ENCODE data around the gene RNASEH2A. TPM values are rescaled to one million over a fixed set of nuclear protein-coding genes. Genes with fewer than 3 reads are reported as not detected.
A peak's percentile ranks its signal among the peaks of the same experiment; 100 is the strongest.

The RNASEH2A gene
- total and polyA plus RNA-seq, 10 donors, result 4.4 to 15.9 (median 11.7) TPM

GRCh38 chr19:12825254-12826131, 19.1 kb downstream of the RNASEH2A start:
- no peak for DNase-seq

GRCh38 chr19:12828494-12828893, 22.1 kb downstream of the RNASEH2A start:
- peaks cover 0 to 100% (median 84%) of the 10 kb centered on the region in 7 donors for H3K27me3 ChIP-seq (replicated peaks in 1 of 7)
- no peaks in the 10 kb centered on the region for H3K9me3 ChIP-seq
- no peaks in the 10 kb centered on the region for H3K36me3 ChIP-seq
- 6 to 10% (median 7%) methylated on average over 23 of the region's 23 CpGs for WGBS, 5 donors
- TF ChIP-seq POLR2A (IDR thresholded peaks at IDR 0.05) (no peak), CTCF (IDR thresholded peaks at IDR 0.05 in 8 of 11, conservative IDR thresholded peaks at IDR 0.05 in 3 of 11) (no peak), POLR2AphosphoS5 (IDR thresholded peaks at IDR 0.05) (no peak)
- no peak overlapping the region for H3K4me3 ChIP-seq
- no peak overlapping the region for H3K27ac ChIP-seq
- intact Hi-C loops (cut with DNase I; ENCODE audit: low total_unique reads), result no loop called here
- H3K4me1 ChIP-seq, result peaks cover 4 to 31% (median 20%) of the 10 kb centered on the region in 6 donors
- no peak for DNase-seq

More at GRCh38 chr19:12825254-12826131, 19.1 kb downstream of the RNASEH2A start:
- intact Hi-C loops (cut with DNase I; ENCODE audit: low total_unique reads), result no loop called here
- Histone ChIP-seq H3K9me3 (peaks cover 0 to 6% (median 0%) of the 10 kb centered on the region in 8 donors), H3K4me1 (peaks cover 0 to 16% (median 8%) of the 10 kb centered on the region in 6 donors), H3K27ac (no peak overlapping the region), H3K36me3 (no peaks in the 10 kb centered on the region), H3K27me3 (replicated peaks in 1 of 7) (peaks cover 0 to 84% (median 57%) of the 10 kb centered on the region in 7 donors), H3K4me3 (peak overlapping the region in 1 of 8 donors; percentile 30)
- WGBS, 5 donors, result 7 to 12% (median 10%) methylated on average over 36 to 46 of the region's 46 CpGs
- TF ChIP-seq POLR2A (IDR thresholded peaks at IDR 0.05) (no peak), CTCF (IDR thresholded peaks at IDR 0.05 in 8 of 11, conservative IDR thresholded peaks at IDR 0.05 in 3 of 11) (peak in 5 of 11 experiments; percentile 27 to 47 (median 34))

- Histone ChIP-seq H3K4me1 (peaks cover 7 to 51% (median 28%) of the 10 kb centered on the region in 6 donors), H3K4me3 (peak overlapping the region in 5 of 8 donors; percentile 38 to 69 (median 44)), H3K9me3 (peaks cover 0 to 6% (median 0%) of the 10 kb centered on the region in 8 donors), H3K36me3 (no peaks in the 10 kb centered on the region), H3K27ac (no peak overlapping the region), H3K27me3 (replicated peaks in 1 of 7) (peaks cover 3 to 100% (median 96%) of the 10 kb centered on the region in 7 donors)
- DNase-seq, result no peak
- WGBS, 5 donors, result 0 to 9% (median 2%) methylated on average over 2 to 5 of the region's 5 CpGs
- intact Hi-C loops (cut with DNase I; ENCODE audit: low total_unique reads), result no loop called here
- TF ChIP-seq CTCF (IDR thresholded peaks at IDR 0.05 in 8 of 11, conservative IDR thresholded peaks at IDR 0.05 in 3 of 11), result no peak
- TF ChIP-seq POLR2AphosphoS5 (IDR thresholded peaks at IDR 0.05), result no peak
- TF ChIP-seq POLR2A (IDR thresholded peaks at IDR 0.05), result no peak
Observed at GRCh38 chr19:12833418-12833737, 27.0 kb downstream of the RNASEH2A start.
